Aorta (tissue), 5 donors: ENCODE data around the gene SEPTIN12. TPM values are rescaled to one million over a fixed set of nuclear protein-coding genes. Genes with fewer than 3 reads are reported as not detected.

ENCODE experiments used
- ATAC-seq: fragments of 200-7000 bp; cut with Tn5 transposase; one replicate; pipeline ENCODE4 v1.9.1; 2022; ENCODE audit warnings: moderate library complexity; ENCODE audit not compliant: low FRiP score
- DNase-seq, 2 donors: peaks; one replicate each; pipeline ENCODE4 v3.0.0-alpha.2; 2020
- H3K27ac ChIP-seq, 2 donors: one replicate each; pipeline ENCODE4 v1.5.1; 2013; ENCODE audit warnings: low read length in 2 of 2, mild to moderate bottlenecking in 2 of 2, moderate library complexity in 2 of 2, control low read depth in 1 of 2, inconsistent platforms in 1 of 2, low read depth in 1 of 2
- H3K27me3 ChIP-seq, 2 donors: one replicate each; pipeline ENCODE4 v1.6.1; 2013; ENCODE audit warnings: control low read depth in 1 of 2, low read length in 1 of 2, mild to moderate bottlenecking in 1 of 2, moderate library complexity in 1 of 2; ENCODE audit not compliant: insufficient read depth in 2 of 2, control insufficient read depth in 1 of 2
- H3K36me3 ChIP-seq, 2 donors: one replicate each; pipeline ENCODE4 v1.6.1; 2013; ENCODE audit warnings: control low read depth in 1 of 2, low read length in 1 of 2, mild to moderate bottlenecking in 1 of 2; ENCODE audit not compliant: insufficient read depth in 2 of 2, control insufficient read depth in 1 of 2
- H3K4me1 ChIP-seq, 2 donors: one replicate each; pipeline ENCODE4 v1.6.1; 2013; ENCODE audit warnings: low read length in 2 of 2, control low read depth in 1 of 2, mild to moderate bottlenecking in 1 of 2, moderate library complexity in 1 of 2; ENCODE audit not compliant: insufficient read depth in 2 of 2, control insufficient read depth in 1 of 2
- H3K4me3 ChIP-seq, 2 donors: one replicate each; pipeline ENCODE4 v1.5.1; 2013; ENCODE audit warnings: low read length in 2 of 2, control low read depth in 1 of 2, mild to moderate bottlenecking in 1 of 2
- H3K9me3 ChIP-seq: one replicate; pipeline ENCODE4 v1.6.1; 2013; ENCODE audit warnings: mild to moderate bottlenecking, low read length; ENCODE audit not compliant: control insufficient read depth
- WGBS, 2 donors: extraction: QIAGEN DNeasy Blood & Tissue Kit; methylation state at CpG; one replicate each; pipeline ENCODE4 v1.1.7; 2013; 5-methylcytosine and 5-hydroxymethylcytosine counted together
- intact Hi-C, 2 donors: fragments of 100-400 bp; cut with DNase I; formaldehyde crosslinking; loops; one replicate each; pipeline versions ENCODE4 v1.14.2 to v1.15.0; 2022
- polyA plus RNA-seq, 2 donors: library from polyadenylated mRNA; stranded (reverse); fragments of 200-250 nt; gene quantifications; one replicate each; pipeline ENCODE4 v1.2.3, GENCODE V29; 2013
- total RNA-seq, 2 donors: library from RNA; stranded (reverse); fragmentation: NEBNext Ultra II Directional; extraction: Animal tissue kit (Norgen Biotek cat#: 25700); gene quantifications; one replicate each; pipeline ENCODE4 v1.2.1, GENCODE V29; 2021
- donor health status: healthy with polysubstance abuse.
- donor health status: Bipolar disorder and iron deficiency.
- donor health status: DM: no; HTN: no; CAD: no.
- donor health status: DM: no; HTN: no; CAD: no.
- donor health status: DM: yes; HTN: yes; CAD: no.

Gene SEPTIN12
- total and polyA plus RNA-seq, 4 donors = not detected

DNA sequence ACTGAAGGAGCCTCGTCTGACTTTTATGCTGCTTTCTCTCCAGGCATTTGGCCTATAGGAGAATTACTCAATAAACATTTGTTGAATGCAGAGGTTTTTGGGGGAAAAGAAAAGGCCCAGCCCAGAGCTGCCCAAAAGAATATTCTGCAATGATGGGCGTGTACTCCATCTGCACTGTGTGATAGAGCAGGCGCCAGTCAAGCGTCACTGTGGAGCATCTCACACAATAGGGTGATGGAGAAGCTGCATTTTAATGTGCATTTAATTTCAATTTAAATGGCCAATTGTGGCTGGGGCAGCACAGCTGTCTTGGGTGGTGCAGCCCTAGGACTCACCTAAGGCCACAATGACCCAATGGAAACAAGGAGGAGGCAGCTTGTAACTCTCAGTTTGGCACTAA lies 38.4 kb upstream of the SEPTIN12 start:
- H3K27me3 ChIP-seq = no peaks in the 10 kb centered on the region
- H3K9me3 ChIP-seq = no peaks in the 10 kb centered on the region
- no peaks in the 10 kb centered on the region for H3K4me1 ChIP-seq
- intact Hi-C loops = no loop called here
- ATAC-seq (no peak), DNase-seq (no peak)
- H3K27ac ChIP-seq = no peak overlapping the region
- H3K4me3 ChIP-seq = no peak overlapping the region
- peaks cover 11 to 16% of the 10 kb centered on the region in 2 donors for H3K36me3 ChIP-seq
- 90 to 92% methylated on average over 4 of the region's 4 CpGs for WGBS, 2 donors

DNA sequence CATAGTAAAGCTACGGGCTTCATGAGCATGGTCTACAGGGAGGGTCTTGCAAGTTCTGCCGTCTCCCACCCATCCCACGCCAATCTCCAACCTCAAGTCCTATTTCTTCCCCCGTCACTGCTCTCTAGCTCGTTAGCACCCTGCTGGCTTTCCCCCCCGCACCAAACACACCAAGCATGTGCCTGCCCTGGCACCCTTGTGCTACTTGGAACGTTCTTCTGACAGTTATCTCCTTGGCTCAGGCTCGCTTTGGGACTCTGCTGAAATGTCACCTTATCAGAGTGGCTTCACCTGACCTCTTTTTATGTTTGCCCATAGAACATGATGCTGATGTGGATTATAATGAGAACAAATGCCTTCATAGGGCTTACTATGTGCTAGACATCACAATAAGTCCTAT lies 37.1 kb upstream of the SEPTIN12 start:
- Histone ChIP-seq H3K4me1 (no peaks in the 10 kb centered on the region), H3K27ac (no peak overlapping the region), H3K9me3 (no peaks in the 10 kb centered on the region), H3K27me3 (no peaks in the 10 kb centered on the region), H3K36me3 (peaks cover 3 to 15% of the 10 kb centered on the region in 2 donors), H3K4me3 (no peak overlapping the region)
- ATAC-seq = no peak
- intact Hi-C loops = no loop called here
- no peak for DNase-seq
- WGBS, 2 donors = 79 to 82% methylated on average over 8 of the region's 8 CpGs

DNA sequence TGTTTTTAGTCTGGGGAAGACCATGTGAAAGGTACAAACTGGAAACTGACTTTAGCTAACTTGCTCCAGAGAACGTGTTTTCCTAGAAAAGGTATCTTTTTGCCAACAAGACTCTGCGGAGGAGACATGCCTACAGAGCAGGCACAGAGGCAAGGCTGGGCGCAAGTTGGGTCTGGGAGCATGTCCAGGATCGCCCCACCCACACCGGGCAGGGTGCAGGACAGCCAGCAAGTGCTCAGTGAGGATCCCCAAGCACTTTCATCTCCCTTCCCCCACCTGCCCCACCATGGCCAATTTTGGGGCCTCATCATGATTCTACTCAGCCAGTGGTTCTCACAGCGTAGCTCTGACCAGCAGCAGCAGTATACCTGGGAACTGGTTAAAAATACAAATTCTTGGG lies 32.5 kb upstream of the SEPTIN12 start:
- H3K27ac ChIP-seq = no peak overlapping the region
- 70 to 78% methylated on average over 6 of the region's 6 CpGs for WGBS, 2 donors
- H3K4me1 ChIP-seq = no peaks in the 10 kb centered on the region
- H3K36me3 ChIP-seq = peaks cover 3 to 14% of the 10 kb centered on the region in 2 donors
- intact Hi-C loops = no loop called here
- H3K9me3 ChIP-seq = no peaks in the 10 kb centered on the region
- ATAC-seq = no peak
- H3K4me3 ChIP-seq = no peak overlapping the region
- no peak for DNase-seq
- H3K27me3 ChIP-seq = no peaks in the 10 kb centered on the region

DNA sequence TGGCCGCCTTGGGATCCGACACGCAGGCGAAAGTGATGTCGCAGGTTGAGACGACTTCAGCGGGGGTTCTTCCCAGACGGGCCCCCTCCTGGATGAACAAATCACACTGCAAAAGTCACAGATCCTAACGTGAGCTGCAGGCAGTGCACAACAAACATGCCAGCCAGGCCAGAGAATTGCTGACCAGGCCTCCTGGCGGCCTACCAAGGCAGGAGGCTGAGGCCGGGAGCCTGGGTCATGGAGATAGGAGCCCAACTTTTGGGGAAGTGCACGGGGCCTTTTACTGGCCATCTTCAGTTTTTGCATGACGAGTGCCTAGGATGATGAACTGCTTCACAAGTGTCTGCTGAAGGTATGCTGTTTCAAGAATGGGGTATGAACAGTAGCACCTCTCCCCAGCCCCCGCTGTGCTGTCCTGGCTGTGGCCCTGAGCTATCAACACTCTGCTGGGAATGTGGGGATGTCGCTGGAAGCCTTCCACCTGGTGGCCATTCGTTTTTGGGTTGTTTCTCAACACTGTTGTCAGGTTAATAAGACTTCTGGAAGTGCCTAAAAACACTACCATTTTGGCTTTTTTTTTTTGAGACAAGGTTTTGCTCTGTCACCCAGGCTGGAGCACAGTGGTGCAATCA lies 26.5 kb upstream of the SEPTIN12 start:
- no peaks in the 10 kb centered on the region for H3K27me3 ChIP-seq
- peaks cover 0 to 4% of the 10 kb centered on the region in 2 donors for H3K36me3 ChIP-seq
- intact Hi-C loops = no loop called here
- no peaks in the 10 kb centered on the region for H3K9me3 ChIP-seq
- WGBS, 2 donors = 80% methylated on average over 16 of the region's 16 CpGs
- no peaks in the 10 kb centered on the region for H3K4me1 ChIP-seq
- no peak overlapping the region for H3K4me3 ChIP-seq
- DNase-seq (no peak), ATAC-seq (no peak)
- no peak overlapping the region for H3K27ac ChIP-seq

DNA sequence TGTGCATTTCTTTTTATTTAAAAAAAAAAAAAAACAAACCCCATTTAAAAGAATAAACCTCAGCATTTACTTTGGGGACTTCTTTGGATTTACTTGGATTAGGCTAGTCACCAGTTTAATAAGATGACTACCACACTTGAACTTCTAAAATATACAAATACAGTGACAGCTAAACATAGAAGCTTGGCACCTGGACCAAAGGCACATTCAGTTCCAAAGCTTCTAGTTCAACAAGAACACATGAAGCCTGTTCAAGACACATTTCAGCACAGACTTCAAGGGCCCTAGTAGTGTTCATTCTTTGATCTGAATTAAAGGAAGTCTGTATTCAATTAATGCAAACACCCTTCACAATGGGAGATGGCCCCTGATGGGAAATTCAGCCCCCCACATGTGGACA lies 25.9 kb upstream of the SEPTIN12 start:
- intact Hi-C loops = no loop called here
- no peak overlapping the region for H3K27ac ChIP-seq
- no peaks in the 10 kb centered on the region for H3K9me3 ChIP-seq
- H3K36me3 ChIP-seq = peaks cover 0 to 4% of the 10 kb centered on the region in 2 donors
- no peak for ATAC-seq
- H3K4me1 ChIP-seq = no peaks in the 10 kb centered on the region
- H3K27me3 ChIP-seq = no peaks in the 10 kb centered on the region
- DNase-seq = no peak
- H3K4me3 ChIP-seq = no peak overlapping the region

DNA sequence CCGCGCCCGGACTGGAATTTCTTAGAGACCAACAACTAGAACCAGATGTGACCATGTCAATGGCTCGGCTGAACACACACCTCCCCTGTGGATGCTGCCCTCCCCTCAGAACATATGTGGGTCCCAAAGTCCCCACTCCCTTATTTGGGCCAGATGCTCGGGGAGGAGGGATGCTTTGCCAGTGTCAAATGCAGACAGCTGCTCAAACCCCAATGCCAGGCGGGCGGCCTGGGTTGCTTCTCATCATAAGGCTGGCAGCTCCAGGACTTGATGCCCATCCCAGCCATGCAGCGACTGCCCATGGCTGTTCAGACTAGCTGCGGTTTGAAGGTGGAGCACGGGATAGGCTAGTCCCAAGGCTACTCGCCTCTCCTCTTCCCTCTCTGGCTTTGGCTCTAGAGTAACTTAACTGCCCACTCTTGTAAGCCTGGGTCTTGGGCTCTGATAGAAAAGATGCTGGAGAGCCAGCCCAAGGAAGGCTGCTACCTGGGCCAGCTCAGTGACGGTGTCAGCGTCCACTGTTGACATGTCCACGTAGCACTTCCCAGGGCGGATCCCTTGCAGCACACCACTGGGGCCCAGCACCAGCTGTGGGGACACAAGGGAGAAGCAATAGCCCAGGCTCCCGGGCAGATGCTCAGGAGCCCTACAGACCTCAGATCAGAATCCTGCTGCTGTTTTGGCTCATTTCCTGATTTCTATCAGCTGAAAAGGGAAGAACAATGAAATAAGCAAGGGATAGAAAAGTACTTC lies 25.3 kb upstream of the SEPTIN12 start:
- WGBS, 2 donors = 95 to 98% methylated on average over 16 of the region's 16 CpGs
- Histone ChIP-seq H3K27me3 (no peaks in the 10 kb centered on the region), H3K4me3 (no peak overlapping the region), H3K9me3 (no peaks in the 10 kb centered on the region), H3K36me3 (peaks cover 0 to 4% of the 10 kb centered on the region in 2 donors), H3K4me1 (no peaks in the 10 kb centered on the region), H3K27ac (no peak overlapping the region)
- intact Hi-C loops = no loop called here
- DNase-seq (no peak), ATAC-seq (no peak)

DNA sequence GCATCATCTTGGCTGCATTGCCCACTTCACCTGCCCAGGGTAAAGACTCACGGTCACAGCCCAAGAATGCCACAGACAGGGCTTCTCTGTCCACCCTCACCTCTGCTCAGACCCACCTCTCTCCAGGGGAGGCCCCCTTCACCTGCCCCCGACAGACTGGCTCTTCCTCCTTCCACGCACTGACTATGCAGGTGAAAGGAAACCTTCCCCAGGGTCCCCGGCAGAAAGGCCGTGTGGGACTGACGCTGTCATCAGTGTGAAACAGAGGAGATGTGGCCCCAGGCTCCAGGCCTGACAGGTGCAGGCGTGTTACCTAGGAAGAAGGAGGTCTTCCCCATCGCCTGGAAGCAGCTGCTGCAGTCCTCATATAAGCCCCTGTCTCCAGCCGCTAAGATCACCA lies 23.6 kb upstream of the SEPTIN12 start:
- H3K4me3 ChIP-seq = no peak overlapping the region
- intact Hi-C loops = no loop called here
- H3K9me3 ChIP-seq = no peaks in the 10 kb centered on the region
- DNase-seq (no peak), ATAC-seq (no peak)
- H3K36me3 ChIP-seq = no peaks in the 10 kb centered on the region
- no peaks in the 10 kb centered on the region for H3K4me1 ChIP-seq
- no peak overlapping the region for H3K27ac ChIP-seq
- WGBS, 2 donors = 86 to 88% methylated on average over 9 of the region's 9 CpGs
- no peaks in the 10 kb centered on the region for H3K27me3 ChIP-seq

DNA sequence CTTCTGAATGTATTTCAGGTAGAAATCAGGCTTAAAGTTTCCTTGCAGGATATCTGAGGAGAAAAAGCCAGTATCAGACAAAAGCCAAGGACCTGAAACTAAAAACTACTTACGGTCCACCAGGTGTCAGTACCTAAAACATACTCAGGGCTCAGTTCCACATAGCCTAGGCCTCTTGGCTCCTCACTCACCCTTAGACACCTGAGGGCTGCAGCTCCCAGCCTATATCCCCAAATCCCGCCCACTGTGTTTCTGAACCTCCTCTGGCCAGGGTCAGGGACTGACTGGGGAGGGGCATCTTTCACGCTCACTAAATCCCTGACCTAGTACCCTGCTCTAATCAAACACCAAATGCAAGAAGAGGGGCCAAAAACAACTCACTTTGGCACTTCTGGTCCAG lies 23.1 kb upstream of the SEPTIN12 start:
- Histone ChIP-seq H3K9me3 (no peaks in the 10 kb centered on the region), H3K36me3 (no peaks in the 10 kb centered on the region), H3K4me1 (no peaks in the 10 kb centered on the region), H3K27ac (no peak overlapping the region), H3K4me3 (no peak overlapping the region), H3K27me3 (no peaks in the 10 kb centered on the region)
- intact Hi-C loops = no loop called here
- 95 to 98% methylated on average over 3 of the region's 3 CpGs for WGBS, 2 donors
- DNase-seq (no peak), ATAC-seq (no peak)

DNA sequence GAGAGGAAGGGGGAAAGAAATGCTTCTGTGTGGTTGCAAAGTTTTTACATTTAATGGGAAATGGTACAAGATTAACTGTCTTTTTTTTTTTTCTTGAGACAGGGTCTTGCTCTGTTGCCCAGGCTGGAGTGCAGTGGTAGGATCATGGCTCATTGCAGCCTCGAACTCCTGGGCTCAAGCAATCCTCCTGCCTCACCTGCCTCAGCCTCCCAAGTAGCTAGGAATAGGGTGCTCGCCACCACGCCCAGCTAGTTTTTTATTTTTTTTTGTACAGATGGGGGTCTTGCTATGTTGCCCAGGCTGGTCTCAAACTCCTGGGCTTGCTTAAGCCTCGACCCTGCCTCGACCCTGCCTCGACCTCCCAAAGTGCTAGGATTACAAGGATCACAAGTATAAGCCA lies 18.1 kb upstream of the SEPTIN12 start:
- no peak for ATAC-seq
- H3K9me3 ChIP-seq = no peaks in the 10 kb centered on the region
- H3K4me3 ChIP-seq = no peak overlapping the region
- H3K27ac ChIP-seq = no peak overlapping the region
- no peaks in the 10 kb centered on the region for H3K4me1 ChIP-seq
- intact Hi-C loops = no loop called here
- H3K27me3 ChIP-seq = no peaks in the 10 kb centered on the region
- 95 to 96% methylated on average over 5 to 6 of the region's 6 CpGs for WGBS, 2 donors
- peaks cover 0 to 2% of the 10 kb centered on the region in 2 donors for H3K36me3 ChIP-seq
- DNase-seq = no peak
